Peyer's patch (tissue), 4 donors: ENCODE measurements around the gene VCL. TPM values are rescaled to one million over a fixed set of nuclear protein-coding genes. Genes with fewer than 3 reads are reported as not detected.

ENCODE experiments used
- DNase-seq, 3 donors: peaks; one replicate each; pipeline ENCODE4 v3.0.0-alpha.2; 2017 to 2019
- H3K27ac ChIP-seq, 4 donors: fragments of 200-600 bp; sonication (generic); one replicate each; pipeline ENCODE4 v1.5.1; 2016 to 2019
- H3K27me3 ChIP-seq, 2 donors: fragments of 200-600 bp; sonication (generic); one replicate each; pipeline ENCODE4 v1.5.1; 2019
- H3K36me3 ChIP-seq, 3 donors: fragments of 200-600 bp; sonication (generic); one replicate each; pipeline ENCODE4 v1.5.1; 2016 to 2019
- H3K4me1 ChIP-seq, 4 donors: fragments of 200-600 bp; sonication (generic); one replicate each; pipeline ENCODE4 v1.5.1; 2016 to 2019
- H3K4me3 ChIP-seq, 4 donors: fragments of 200-600 bp; sonication (generic); 1 replicate in 3 of 4; 2 replicates in 1 of 4; pipeline ENCODE4 v1.5.1; 2016 to 2019; ENCODE audit warnings: mild to moderate bottlenecking in 1 of 4
- H3K9me3 ChIP-seq, 4 donors: fragments of 200-600 bp; sonication (generic); one replicate each; pipeline ENCODE4 v1.5.1; 2016 to 2019; ENCODE audit warnings: mild to moderate bottlenecking in 1 of 4
- POLR2A ChIP-seq, 2 donors: fragments of 450-650 bp; IDR thresholded peaks; one replicate each; pipeline ENCODE4 v1.5.1; 2017; ENCODE audit warnings: antibody characterized with exemption in 2 of 2, mild to moderate bottlenecking in 2 of 2, moderate library complexity in 2 of 2
- total RNA-seq, 4 donors: library from RNA; depleted of rRNA; stranded (reverse); fragments of >200 nt; gene quantifications; one replicate each; pipeline ENCODE4 v1.1.0, GENCODE V29; 2016
- TF ChIP-seq, protein P1 (sequence below), 6 experiments: fragments of 450-650 bp in 4 of 6; fragments of 200-600 bp in 2 of 6; sonication (generic) in 1 of 6; IDR thresholded peaks; one replicate each; pipeline ENCODE4 v1.5.1; 2017 to 2019; ENCODE audit warnings: antibody characterized with exemption in 6 of 6, mild to moderate bottlenecking in 3 of 6, moderate library complexity in 1 of 6

Gene VCL
- total RNA-seq, 4 donors from 2014 or later = 36.3 to 103 (median 61.4) TPM

GRCh38 chr10:74153676-74154075 is 155.8 kb downstream of the VCL start:
- H3K4me3 ChIP-seq = no peak overlapping the region
- TF ChIP-seq, protein P1, sequence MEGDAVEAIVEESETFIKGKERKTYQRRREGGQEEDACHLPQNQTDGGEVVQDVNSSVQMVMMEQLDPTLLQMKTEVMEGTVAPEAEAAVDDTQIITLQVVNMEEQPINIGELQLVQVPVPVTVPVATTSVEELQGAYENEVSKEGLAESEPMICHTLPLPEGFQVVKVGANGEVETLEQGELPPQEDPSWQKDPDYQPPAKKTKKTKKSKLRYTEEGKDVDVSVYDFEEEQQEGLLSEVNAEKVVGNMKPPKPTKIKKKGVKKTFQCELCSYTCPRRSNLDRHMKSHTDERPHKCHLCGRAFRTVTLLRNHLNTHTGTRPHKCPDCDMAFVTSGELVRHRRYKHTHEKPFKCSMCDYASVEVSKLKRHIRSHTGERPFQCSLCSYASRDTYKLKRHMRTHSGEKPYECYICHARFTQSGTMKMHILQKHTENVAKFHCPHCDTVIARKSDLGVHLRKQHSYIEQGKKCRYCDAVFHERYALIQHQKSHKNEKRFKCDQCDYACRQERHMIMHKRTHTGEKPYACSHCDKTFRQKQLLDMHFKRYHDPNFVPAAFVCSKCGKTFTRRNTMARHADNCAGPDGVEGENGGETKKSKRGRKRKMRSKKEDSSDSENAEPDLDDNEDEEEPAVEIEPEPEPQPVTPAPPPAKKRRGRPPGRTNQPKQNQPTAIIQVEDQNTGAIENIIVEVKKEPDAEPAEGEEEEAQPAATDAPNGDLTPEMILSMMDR (IDR thresholded peaks at IDR 0.05) = no peak
- no peak for TF ChIP-seq POLR2A (IDR thresholded peaks at IDR 0.05)
- no peak for DNase-seq
- H3K27me3 ChIP-seq = no peaks in the 10 kb centered on the region
- H3K36me3 ChIP-seq = no peaks in the 10 kb centered on the region
- H3K27ac ChIP-seq = peak overlapping the region in 1 of 4 donors; percentile 16
- H3K9me3 ChIP-seq = no peaks in the 10 kb centered on the region
- peaks cover 0 to 34% (median 2%) of the 10 kb centered on the region in 4 donors for H3K4me1 ChIP-seq

GRCh38 chr10:74156919-74157289 is 159.0 kb downstream of the VCL start:
- Histone ChIP-seq H3K27ac (no peak overlapping the region), H3K36me3 (no peaks in the 10 kb centered on the region), H3K27me3 (no peaks in the 10 kb centered on the region), H3K4me1 (peaks cover 0 to 21% (median 0%) of the 10 kb centered on the region in 4 donors), H3K9me3 (no peaks in the 10 kb centered on the region), H3K4me3 (no peak overlapping the region)
- no peak for DNase-seq
- TF ChIP-seq, protein P1 (IDR thresholded peaks at IDR 0.05) = no peak
- TF ChIP-seq POLR2A (IDR thresholded peaks at IDR 0.05) = no peak

- Histone ChIP-seq H3K27me3 (no peaks in the 10 kb centered on the region), H3K9me3 (no peaks in the 10 kb centered on the region), H3K36me3 (no peaks in the 10 kb centered on the region), H3K4me1 (peaks cover 0 to 6% (median 0%) of the 10 kb centered on the region in 4 donors), H3K27ac (no peak overlapping the region), H3K4me3 (no peak overlapping the region)
- no peak for TF ChIP-seq POLR2A (IDR thresholded peaks at IDR 0.05)
- TF ChIP-seq, protein P1 (IDR thresholded peaks at IDR 0.05) = no peak
- no peak for DNase-seq
Observed at GRCh38 chr10:74160013-74160412, 162.1 kb downstream of the VCL start.

DNA sequence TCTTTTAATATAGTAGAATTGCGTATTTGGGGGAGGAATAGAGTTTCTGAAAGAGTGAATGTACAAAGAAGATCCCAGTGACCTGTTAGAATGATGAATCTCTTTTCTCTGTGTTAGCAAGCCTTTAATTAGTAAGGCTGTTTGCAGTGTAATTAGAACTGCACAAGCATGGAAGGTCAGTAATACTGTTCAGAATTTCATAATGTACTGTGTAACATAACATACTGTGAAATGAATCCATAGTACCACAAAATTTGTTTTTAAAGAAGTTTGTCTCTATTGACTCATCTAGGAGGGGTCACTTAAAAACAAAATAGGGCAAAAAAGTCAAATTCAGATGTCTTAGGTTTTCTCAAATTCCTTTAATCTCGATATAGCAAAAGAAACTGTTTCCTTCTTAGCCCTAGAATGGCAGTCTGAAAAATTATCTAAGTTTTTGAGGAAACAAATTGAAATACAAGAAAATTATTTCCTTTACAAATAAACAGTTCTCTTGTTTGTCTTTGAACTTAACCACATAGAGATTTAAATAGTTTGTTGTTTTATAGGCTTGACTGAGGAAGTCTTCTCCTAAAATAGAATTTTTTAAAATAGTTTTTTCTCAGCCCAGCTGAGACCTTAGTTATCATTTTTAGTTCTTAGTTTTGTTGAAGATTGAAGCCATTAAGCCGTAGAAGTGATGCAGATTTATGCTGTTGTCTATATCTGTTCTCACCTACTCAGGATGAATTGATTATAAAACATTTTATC is 165.6 kb downstream of the VCL start:
- TF ChIP-seq POLR2A (IDR thresholded peaks at IDR 0.05) = no peak
- TF ChIP-seq, protein P1 (IDR thresholded peaks at IDR 0.05) = no peak
- no peaks in the 10 kb centered on the region for H3K27me3 ChIP-seq
- no peaks in the 10 kb centered on the region for H3K36me3 ChIP-seq
- no peak for DNase-seq
- H3K4me3 ChIP-seq = no peak overlapping the region
- H3K4me1 ChIP-seq = no peaks in the 10 kb centered on the region
- H3K9me3 ChIP-seq = no peaks in the 10 kb centered on the region
- no peak overlapping the region for H3K27ac ChIP-seq

GRCh38 chr10:74164716-74165529 is 167.0 kb downstream of the VCL start:
- DNase-seq = no peak
- H3K27ac ChIP-seq = peak overlapping the region in 1 of 4 donors; percentile 6

More at GRCh38 chr10:74164716-74165529, 167.0 kb downstream of the VCL start:
- no peaks in the 10 kb centered on the region for H3K27me3 ChIP-seq
- H3K4me1 ChIP-seq = no peaks in the 10 kb centered on the region
- no peaks in the 10 kb centered on the region for H3K36me3 ChIP-seq
- TF ChIP-seq, protein P1 (IDR thresholded peaks at IDR 0.05) = no peak
- TF ChIP-seq POLR2A (IDR thresholded peaks at IDR 0.05) = no peak
- H3K9me3 ChIP-seq = no peaks in the 10 kb centered on the region
- no peak overlapping the region for H3K4me3 ChIP-seq
